Putamen (tissue), 1 donor: ENCODE results near the gene ASB16.
A peak's percentile ranks its signal among the peaks of the same experiment; 100 is the strongest.

ENCODE experiments used
- DNase-seq: peaks from one replicate; pipeline ENCODE4 v3.0.0-alpha.2; 2016; ENCODE audit warnings: low spot score

ASB16 gene

DNA sequence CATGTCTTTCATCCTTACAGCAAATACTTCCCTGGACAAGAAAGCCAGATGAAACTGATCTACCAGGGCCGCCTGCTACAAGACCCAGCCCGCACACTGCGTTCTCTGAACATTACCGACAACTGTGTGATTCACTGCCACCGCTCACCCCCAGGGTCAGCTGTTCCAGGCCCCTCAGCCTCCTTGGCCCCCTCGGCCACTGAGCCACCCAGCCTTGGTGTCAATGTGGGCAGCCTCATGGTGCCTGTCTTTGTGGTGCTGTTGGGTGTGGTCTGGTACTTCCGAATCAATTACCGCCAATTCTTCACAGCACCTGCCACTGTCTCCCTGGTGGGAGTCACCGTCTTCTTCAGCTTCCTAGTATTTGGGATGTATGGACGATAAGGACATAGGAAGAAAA, 20.0 kb downstream of the ASB16 start:
- no peak for DNase-seq

DNA sequence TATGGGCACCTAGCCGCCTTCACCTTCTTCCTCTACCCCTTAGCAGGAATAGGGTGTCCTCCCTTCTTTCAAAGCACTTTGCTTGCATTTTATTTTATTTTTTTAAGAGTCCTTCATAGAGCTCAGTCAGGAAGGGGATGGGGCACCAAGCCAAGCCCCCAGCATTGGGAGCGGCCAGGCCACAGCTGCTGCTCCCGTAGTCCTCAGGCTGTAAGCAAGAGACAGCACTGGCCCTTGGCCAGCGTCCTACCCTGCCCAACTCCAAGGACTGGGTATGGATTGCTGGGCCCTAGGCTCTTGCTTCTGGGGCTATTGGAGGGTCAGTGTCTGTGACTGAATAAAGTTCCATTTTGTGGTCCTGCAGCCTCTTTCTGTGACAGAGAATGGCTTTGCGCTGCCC, 20.9 kb downstream of the ASB16 start:
- DNase-seq, result no peak

DNA sequence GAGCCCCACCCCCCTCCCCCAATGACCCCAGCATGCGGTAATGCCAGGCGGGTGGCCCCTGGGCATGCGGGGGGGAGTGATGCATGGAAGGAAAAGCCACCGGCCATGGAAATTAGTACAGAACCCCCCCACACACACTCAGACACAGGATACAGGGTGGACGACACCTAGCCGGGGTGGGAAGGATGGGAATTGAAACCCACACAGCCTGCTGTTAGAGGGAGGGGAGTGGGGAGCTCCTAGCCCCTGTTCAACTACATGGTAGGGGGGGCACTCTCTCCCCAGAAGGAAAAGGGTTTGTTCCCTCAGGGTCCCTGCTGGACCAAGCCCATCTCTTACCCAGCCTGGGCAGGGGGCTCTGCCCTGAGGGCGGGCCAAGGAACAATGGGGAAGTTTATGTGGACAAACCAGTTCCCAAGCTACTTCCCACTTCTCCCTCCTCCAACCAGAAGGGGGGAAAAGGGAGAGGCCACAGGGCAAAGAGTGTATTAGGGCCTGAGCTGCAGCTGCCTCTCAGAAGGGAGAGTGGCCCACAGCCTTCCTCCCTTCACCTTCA, 21.5 kb downstream of the ASB16 start:
- no peak for DNase-seq

DNA sequence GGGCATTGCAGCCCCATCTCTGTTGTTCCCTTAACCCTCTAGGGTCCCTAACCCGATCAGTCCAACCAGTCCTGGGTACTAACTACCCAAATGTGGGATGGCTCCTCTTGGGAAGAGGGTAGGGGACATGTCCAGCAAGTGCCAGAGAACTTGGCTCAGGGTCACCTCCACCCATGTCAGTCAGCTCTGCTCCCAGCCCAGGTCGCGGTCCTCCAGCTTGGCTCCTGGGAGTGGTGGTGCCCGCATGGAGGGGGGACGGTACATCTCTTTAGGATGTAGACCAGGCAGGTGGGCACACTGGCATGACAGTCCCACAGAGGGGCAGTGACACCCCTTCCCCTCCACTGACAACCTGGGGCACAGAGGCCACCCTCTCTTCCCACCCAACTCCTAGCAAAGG, 22.2 kb downstream of the ASB16 start:
- DNase-seq, result no peak

DNA sequence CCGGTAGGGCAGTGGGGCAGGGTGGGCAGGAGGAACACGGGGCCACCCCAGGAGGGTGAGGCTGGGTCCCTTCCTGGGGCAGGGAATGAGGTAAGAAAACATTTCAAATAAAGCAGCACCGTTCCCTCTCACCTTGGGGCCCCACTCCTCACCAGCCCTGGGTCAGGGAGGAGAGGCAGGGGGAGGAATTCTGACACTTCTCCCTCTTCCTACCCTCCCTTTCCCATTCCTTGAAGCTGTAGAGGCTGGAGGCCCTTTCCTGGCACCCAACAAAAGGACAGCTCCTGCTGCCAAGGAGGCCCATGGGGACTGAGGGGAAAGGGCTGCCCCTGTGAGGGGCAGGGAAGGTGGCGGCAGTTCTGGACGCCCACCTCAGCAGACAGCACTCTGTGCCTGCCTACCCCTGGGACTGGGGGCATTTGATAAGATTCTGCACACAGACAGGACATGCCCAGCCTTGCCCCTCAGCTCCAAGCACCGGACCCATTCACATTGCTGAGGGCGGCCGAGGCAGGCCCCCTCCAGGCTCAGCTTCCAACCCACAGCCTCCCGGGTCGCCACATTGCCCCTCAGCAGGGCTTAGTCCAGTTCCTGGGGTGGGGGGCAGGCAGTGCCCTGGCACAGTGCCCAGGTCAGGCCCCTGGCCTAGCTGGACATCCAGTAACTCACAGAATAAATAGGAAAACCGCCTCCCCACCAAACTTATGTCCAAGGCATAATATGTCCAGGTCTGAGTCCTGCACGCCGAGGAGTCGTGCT, 23.0 kb downstream of the ASB16 start:
- no peak for DNase-seq

DNA sequence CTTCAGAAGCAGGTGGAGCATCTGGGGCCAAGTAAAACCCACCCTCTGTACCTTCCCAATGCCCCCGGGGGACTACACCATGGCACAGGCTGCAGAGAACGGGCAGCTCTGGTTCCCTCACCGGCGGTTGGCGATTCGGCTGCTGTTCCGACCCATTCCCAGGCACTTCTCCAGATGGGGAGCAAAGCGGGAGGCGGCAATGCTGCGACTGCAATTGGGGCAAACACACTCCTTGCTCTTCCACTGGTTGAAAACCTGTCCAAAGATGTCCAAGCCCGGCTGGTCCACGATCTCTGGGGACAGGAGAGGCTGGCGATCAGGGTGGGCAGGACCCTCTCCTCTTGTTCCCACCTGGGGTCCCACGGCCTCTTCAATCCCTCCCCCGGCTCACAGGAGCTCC, 26.6 kb downstream of the ASB16 start:
- no peak for DNase-seq

DNA sequence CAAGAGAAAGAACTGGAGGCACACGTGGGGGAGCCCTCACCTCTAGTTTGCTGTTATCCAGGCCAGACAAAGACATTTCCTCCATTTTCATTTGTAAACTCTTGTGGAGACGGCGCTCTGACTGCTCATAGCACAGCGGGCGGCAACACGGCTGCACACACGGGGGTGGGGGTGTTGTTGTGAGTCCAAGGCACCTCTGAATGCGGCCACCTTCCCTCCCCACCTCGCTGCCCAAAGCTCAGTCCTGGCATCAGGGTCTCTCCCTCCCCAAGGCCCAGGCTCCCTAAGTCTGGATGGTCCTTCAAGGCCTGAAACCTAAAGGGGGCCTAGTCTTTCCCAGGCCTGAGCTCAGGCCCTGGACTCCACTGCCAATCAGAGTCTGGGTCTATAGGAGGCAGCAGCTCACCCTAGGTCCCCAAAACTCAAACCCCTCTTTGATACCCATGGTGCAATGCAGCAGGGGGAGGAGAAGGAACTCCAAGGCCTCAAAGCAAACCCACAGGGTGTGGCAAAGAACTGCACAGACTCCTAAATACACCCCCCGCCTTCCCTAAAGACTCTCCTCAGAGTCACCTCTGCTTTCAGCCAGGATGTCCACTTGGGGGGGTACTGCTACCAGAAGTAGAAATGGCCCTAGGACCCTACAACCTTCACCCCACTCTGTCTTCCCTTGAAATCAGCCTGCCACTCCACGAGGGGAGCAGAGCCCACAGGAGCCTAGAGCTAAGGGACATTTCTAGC, 27.6 kb downstream of the ASB16 start:
- DNase-seq, result no peak

DNA sequence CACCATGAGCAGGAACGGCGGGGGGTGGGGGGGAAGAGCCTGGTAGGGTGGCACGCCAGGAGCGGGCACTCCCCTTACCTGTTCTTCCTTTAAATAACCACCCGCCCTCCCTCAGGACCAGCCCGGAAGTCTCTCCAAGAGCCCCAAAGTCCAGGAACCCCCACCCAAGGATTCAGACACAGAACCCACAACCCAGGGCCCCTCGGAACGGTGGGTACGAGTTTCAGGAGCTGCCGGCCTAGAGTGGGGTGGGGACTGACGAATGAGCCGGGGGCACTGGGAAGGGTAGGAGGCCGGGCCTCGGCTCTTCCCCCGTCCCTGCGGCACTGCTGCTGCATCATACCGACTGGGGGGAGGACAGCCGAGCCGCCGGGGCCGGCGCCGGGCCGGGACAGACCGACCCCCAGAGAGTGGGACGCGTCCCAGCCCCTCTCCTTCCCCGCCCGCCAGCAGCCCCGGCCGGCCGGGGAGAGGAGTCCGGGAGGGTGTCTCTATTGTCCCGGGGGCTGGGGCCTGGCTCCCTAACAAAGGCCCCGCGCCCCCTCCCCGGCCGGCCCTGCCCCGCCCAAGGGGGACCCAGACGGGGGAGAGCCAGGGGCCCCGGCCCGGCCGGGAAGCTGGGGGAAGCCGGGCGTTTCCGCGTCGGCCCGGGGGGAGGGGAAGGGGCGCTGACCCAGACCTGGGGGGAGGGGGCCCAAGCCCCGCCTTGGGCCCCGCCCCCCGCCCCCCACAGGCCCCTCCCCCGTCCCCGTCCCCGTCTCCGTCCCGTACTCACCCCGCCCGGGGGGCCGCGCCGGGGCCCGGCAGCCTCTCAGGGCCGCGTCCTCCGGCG, 28.4 kb downstream of the ASB16 start:
- no peak for DNase-seq

DNA sequence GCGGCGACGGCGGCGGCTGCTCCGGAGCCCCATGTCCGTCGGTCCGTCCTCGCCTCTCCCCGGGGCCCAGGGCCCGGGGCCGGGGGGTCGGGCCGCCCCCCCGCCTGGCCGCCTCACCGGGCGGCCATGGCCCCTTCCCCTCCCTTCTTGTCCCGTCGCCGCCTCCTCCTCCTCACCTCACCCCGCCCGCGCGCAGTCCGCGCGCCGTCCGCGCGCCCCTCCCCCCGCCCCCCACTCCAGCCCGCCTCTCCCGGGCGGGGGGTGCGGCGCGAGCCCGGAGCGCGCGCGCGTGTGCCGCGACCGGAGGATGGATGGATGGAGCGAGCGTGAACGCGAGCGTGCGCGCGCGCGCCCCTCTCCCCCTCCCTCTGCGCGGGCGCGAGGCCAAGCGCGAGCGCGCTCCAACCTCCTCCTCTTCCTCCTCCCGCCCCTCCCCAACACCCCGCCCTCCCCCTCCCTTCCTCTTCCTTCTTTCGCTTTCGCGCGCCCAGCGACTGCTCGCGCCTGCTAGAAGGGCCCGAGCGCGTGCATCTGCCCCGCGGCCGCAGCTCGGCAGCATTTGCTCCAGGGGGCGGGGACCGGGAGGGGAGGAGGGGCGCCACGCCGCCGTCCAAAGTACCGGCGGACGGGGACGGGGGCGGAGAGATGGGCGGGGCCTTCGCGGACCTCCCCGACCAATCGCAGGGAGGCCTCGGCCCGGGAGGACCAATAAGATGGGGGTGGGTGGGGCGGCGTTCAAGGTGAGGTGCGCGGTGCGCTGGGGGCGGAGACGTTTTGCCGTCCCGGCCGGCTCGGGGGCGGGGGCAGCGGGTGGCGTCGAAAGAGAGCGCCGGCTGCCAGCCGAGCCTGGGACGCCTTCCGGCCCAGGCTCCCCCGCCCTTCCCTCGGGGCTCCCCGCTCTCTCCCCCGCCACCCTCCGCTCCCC, 29.3 kb downstream of the ASB16 start, which contains the start of gene ATXN7L3:
TSS of gene ATXN7L3 (minus strand) at position 332 of the 925 bp plus-strand sequence. CDS start 1,814 bp downstream, outside the sequence.
- DNase-seq, result peak; percentile 96

DNA sequence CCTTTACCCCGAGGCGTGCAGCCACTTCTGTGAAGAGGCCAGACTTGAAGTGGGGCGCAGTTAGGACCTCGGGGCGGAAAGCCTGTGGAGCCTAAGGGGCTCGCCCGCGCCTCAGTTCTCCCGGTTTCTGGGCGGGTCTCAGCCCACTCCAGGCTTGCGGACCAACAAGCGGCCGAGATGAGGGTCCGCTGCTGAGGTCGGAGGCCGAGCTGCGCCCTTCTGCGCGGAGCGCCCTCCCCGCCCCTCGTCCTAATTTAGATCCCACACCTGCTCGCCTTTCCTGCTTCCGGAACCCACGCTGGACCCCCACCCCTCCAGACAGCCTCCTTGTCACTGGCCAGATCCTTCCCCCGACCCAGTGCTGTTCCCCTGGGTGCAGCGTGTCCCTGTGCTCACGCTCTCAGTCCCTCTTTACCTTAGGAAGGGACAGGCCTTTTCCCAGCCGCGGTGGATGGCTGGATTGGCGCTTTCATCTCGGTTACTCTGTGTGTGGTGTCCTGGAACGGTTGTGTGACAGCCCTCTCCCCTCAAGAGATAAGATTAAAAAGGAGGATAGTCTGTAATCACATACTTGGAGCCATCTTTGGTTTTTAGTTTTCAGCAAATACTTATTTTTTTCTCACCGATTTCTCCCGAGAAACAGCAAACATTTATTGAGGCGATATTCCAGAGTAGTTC, 30.1 kb downstream of the ASB16 start:
- no peak for DNase-seq

DNA sequence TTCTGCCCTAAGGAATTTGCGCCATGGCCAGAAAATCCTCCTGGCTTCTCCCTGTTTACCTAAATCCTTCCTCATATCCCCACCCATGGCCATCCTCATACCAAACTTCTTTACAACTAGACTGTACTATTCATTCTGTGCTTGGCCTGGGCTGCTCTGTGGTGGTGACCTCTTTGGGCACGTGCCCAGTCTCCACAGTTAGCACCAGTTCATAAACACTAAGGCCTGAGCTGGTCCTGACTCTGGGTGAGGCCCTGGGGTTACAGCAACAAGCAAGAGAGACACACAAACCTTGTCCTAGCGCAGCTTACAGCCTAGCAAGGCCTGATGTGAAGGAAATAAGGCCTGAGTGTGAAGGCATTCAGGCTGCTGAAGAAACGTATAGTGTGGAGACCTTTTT, 32.3 kb downstream of the ASB16 start:
- DNase-seq, result no peak

DNA sequence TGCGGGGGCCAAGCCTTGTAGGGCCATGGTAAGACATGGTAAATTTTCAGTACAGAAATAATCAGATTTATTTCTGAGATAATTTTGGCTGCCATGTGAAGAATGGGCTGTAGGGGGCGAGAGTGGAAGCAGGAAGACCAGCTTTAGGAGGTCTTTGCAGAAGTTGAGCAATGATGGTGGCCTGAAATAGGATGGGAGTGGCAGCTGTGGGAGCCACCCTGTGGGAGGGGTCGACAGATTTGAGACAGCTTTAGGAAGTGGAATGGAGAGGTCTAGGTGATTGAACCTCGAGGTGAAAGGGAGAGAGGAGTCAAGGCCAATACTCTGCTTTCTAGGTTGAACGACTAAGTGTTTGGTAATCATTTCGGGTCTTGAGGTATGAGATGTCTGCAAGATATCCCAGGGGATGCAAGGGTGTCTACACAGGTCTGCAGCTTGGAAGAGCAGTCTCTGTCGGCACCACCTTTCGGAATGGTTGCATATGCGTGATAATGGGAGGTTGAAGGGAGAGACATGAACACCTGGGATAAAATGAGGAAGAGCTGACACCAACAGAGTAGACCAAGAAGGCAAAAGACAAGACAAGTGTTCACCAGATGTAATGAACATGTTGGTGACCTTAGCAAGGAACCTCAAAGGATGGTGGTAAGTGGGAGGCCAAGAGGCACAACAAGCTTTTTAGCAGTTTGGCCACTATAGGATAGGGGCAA, 33.4 kb downstream of the ASB16 start:
- DNase-seq, result no peak

DNA sequence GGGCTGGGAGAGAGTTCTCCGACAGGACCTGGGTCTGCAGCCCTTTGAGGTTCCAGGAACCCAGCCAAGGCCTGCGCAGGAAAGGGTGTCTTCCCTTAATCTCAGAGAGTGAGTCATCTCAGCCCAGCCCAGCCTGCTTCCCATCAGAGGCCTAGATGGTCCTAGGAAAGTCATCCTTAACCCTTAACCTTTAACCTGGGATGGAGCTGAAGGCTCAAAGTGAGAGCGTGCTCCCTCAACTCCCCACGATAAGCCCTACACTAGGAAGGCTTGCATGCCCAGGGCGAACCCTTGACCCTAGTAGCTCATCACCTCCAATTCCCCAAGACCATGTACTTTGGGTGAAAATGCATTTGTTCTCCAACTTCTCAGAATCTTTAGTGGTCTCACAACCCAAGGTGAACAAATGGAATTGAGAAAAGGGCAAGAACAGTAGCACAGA, 34.0 kb downstream of the ASB16 start:
- no peak for DNase-seq

DNA sequence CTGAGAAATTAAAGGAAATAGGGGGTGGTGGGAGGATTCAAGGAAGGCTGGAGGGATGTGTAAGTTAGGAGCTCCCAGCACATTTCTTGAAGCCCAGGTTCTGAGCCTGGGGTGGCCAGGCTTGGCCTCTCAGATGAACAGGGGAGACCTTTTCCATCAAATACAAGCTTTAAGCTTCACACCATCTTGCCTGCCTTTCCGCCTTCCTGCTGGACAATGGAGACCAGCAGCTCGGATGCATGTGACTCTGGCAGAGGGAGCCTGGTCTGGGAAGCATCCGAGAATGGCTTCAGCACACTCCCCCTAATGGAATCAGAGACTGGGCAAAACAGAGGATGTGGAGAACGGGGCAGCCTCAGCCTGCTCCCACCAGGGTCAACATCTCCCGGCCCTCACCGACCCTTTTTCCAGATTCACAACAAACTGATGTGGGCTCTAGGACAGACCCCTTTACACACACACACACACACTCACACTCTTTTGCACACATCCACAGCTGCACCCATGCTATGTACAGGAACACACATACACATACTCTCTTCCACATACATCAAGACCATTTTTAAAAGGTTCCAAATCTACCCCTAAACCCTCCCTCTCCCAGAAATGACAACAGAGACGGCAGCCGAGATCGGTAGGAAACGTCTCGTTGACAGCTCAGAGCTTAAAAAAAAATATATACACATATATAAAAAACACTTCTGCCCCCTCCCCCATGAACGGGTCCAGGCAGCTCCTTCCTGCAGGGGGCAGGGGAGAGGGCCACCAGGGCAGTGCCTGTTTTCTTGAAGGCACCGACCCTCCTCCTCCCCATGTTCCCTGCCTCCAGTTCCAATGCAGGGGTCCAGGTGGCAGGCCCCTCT, 35.7 kb downstream of the ASB16 start:
- no peak for DNase-seq

DNA sequence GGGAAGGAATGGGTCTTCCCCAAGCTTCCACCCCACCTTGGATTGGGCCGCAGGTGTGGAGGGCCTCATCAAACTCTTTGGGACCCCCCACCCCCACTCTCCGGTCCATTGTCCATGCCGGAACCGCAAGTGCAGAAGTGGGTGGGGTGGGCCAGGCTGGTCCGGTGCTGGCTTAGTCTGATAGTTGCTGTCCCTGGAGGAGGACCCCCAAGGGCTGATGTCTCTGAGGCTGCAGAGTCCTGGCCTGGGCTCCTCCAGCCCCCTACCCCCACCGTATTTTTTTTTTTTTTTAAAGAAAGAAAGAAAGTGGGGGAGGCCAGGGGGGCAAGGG, 36.3 kb downstream of the ASB16 start:
- no peak for DNase-seq

DNA sequence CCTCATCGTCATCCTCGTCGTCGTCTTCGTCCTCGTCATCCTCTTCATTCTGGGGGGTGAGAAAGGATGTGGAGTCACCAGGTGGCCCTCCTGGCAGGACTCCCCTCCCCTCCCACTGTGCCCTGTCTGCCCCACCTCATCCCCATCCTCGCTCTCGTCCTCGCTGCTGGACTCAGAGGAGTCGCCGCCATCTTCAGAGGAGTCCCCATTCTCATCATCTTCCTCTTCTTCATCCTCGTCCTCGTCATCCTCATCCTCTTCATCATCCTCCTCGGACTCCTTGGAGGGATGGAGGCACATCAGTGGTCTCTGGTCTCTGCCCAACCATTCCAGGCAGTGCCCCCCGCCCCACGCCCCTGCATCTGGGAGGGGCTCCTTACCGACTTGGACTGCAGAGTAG, 36.8 kb downstream of the ASB16 start:
- DNase-seq, result no peak

DNA sequence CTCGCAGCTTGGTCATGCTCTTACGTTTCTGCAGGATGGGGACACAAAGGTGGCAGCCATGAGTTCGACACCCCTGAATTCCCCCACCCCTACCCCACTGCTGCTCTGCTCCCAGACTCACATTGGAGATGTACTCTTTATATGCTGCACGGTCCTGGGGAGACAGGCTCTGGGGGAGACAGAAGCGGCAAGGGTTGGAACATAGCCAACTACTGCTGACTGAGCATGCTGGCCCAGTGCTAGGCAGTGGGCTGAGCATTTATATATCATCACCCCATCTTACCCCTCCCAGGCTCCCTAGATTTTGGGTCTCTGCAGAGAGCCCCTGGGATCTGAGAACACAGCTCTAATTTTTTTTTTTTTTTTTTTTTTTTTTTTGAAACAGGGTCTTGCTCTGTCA, 37.2 kb downstream of the ASB16 start:
- DNase-seq, result no peak

DNA sequence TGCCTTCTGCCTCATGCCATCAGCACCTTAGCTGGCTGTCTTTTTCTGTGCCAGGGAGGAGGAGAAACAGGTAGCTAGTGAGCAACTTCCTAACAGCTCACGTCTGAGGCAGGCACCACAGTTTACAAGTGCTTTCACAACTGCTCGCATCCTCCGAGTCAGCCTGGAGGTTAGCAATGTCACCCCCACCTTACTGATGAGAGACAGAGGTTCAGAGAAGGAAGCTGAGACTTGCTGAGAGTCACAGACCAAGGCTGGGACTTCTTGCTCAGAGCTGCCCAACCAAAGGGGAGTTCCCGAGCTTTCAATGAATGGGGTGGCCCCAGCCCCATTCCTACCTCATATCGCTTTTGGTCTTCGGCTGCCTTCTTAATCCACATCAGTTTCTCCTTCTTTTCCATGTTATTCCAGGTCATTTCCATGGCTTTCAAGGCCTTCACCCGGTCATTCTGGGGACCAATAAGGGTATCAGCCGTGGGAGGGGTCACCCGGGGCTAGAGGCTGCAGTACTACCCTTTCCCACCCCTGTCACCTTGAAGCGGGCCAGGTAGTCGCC, 39.4 kb downstream of the ASB16 start:
- DNase-seq, result no peak
